GM23338 (cell line): ENCODE data around the gene GOLGA6C. TPM values are rescaled to one million over a fixed set of nuclear protein-coding genes. Genes with fewer than 3 reads are reported as not detected.
"Not testable (repeated sequence)": the region's sequence is repeated elsewhere in the genome, so short reads cannot be mapped to it uniquely, and the experiment has no call there.

ENCODE experiments used
- ATAC-seq: fragments of 200-7000 bp; cut with Tn5 transposase; 3 replicates; pipeline ENCODE4 v1.9.1; 2020
- DNase-seq: peaks from one replicate; pipeline ENCODE4 v3.0.0-alpha.2; 2015; ENCODE audit warnings: low spot score
- H2AFZ ChIP-seq: fragments of 200-600 bp; sonication (generic); 2 replicates; pipeline ENCODE4 v1.8.0; 2016; ENCODE audit warnings: antibody characterized with exemption, mild to moderate bottlenecking, moderate library complexity
- H3F3A ChIP-seq: fragments of 200-600 bp; sonication (generic); replicated peaks from 2 replicates; pipeline ENCODE4 v1.8.0; 2017; ENCODE audit warnings: antibody characterized with exemption, mixed run types, low read depth
- H3K27ac ChIP-seq: fragments of 200-600 bp; sonication (generic); 2 replicates; pipeline ENCODE4 v1.6.1; 2016; ENCODE audit warnings: low read depth
- H3K27me3 ChIP-seq: fragments of 200-600 bp; sonication (generic); 2 replicates; pipeline ENCODE4 v1.8.0; 2016; ENCODE audit warnings: mild to moderate bottlenecking, mixed run types, moderate library complexity; ENCODE audit not compliant: insufficient read depth
- H3K36me3 ChIP-seq: fragments of 200-600 bp; sonication (generic); 2 replicates; pipeline ENCODE4 v1.8.0; 2016; ENCODE audit warnings: mild to moderate bottlenecking; ENCODE audit not compliant: insufficient read depth
- H3K4me1 ChIP-seq: fragments of 200-600 bp; sonication (generic); 2 replicates; pipeline ENCODE4 v1.8.0; 2016; ENCODE audit warnings: mild to moderate bottlenecking, moderate library complexity; ENCODE audit not compliant: insufficient read depth
- H3K4me2 ChIP-seq: fragments of 200-600 bp; sonication (generic); 2 replicates; pipeline ENCODE4 v1.7.1; 2017; ENCODE audit warnings: mixed run types
- H3K4me3 ChIP-seq: fragments of 200-600 bp; sonication (generic); 2 replicates; pipeline ENCODE4 v1.6.1; 2016; ENCODE audit warnings: mixed run types
- H3K79me2 ChIP-seq: fragments of 200-600 bp; sonication (generic); replicated peaks from 2 replicates; pipeline ENCODE4 v1.8.0; 2017; ENCODE audit warnings: mild to moderate bottlenecking; ENCODE audit not compliant: insufficient read depth
- H3K9me2 ChIP-seq: fragments of 200-600 bp; sonication (generic); 2 replicates; pipeline ENCODE4 v1.8.0; 2017; ENCODE audit not compliant: insufficient read depth
- H4K20me1 ChIP-seq: fragments of 200-600 bp; sonication (generic); replicated peaks from 2 replicates; pipeline ENCODE4 v1.8.0; 2017; ENCODE audit warnings: mild to moderate bottlenecking; ENCODE audit not compliant: insufficient read depth
- H3K27ac Mint-ChIP-seq: 2 replicates; pipeline ENCODE4 v1.8.0; 2020; ENCODE audit warnings: inconsistent platforms, mild to moderate bottlenecking, moderate library complexity, mixed read lengths
- H3K27me3 Mint-ChIP-seq: 3 replicates; pipeline ENCODE4 v1.8.0; 2022; ENCODE audit warnings: low read depth, mild to moderate bottlenecking, moderate library complexity, mixed read lengths, inconsistent platforms; ENCODE audit not compliant: insufficient read depth, poor library complexity
- H3K36me3 Mint-ChIP-seq: 3 replicates; pipeline ENCODE4 v1.8.0; 2021; ENCODE audit warnings: low read depth, mild to moderate bottlenecking, inconsistent platforms, moderate library complexity, mixed read lengths
- H3K4me1 Mint-ChIP-seq: 3 replicates; pipeline ENCODE4 v1.8.0; 2020; ENCODE audit warnings: mild to moderate bottlenecking, inconsistent platforms, mixed read lengths
- H3K4me3 Mint-ChIP-seq: 3 replicates; pipeline ENCODE4 v1.8.0; 2021; ENCODE audit warnings: moderate library complexity, mild to moderate bottlenecking, inconsistent platforms, mixed read lengths
- H3K9me3 Mint-ChIP-seq: 3 replicates; pipeline ENCODE4 v1.8.0; 2020; ENCODE audit warnings: moderate library complexity, mild to moderate bottlenecking, inconsistent platforms, mixed read lengths
- polyA plus RNA-seq: library from polyadenylated mRNA; unstranded; fragments of >200 nt; fragmentation: Nextera tagmentation; extraction: Ambion mirVana; gene quantifications from 2 replicates; pipeline ENCODE4 v1.2.1, GENCODE V29; 2016
- total RNA-seq: library from RNA; depleted of rRNA; stranded (reverse); fragments of >200 nt; shearing (Covaris generic); gene quantifications from 2 replicates; pipeline ENCODE4 v1.2.3, GENCODE V29; 2014
- TF ChIP-seq, protein P1 (sequence below): fragments of 250-450 bp; sonication (Bioruptor Pico); IDR thresholded peaks from 2 replicates; pipeline ENCODE4 v1.5.0; 2020; ENCODE audit warnings: mild to moderate bottlenecking, moderate library complexity

The GOLGA6C gene
- total and polyA plus RNA-seq, 2 experiments from 2014 or later: 0.34 to 1.3 TPM

DNA sequence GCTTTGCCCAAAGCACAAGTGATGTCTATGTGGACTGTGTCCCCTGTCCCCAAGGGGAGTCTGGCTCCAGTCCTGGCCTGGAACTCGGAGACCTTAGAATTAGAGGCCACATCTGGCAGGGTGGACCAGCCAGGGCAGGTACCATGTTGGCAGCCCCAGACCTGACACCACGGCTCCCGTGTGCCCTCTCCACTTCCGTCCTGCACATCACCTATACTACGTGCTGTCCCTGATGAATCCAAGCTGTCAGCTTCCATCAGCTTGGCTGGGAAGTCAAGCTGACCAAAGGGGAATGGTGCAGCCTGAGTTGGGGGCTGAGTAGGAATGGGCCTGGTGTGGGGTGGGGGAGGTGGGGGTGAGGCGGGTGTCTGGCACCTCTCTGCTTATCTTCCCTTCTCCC is 41.1 kb upstream of the GOLGA6C start (continued):
- TF ChIP-seq, protein P1, sequence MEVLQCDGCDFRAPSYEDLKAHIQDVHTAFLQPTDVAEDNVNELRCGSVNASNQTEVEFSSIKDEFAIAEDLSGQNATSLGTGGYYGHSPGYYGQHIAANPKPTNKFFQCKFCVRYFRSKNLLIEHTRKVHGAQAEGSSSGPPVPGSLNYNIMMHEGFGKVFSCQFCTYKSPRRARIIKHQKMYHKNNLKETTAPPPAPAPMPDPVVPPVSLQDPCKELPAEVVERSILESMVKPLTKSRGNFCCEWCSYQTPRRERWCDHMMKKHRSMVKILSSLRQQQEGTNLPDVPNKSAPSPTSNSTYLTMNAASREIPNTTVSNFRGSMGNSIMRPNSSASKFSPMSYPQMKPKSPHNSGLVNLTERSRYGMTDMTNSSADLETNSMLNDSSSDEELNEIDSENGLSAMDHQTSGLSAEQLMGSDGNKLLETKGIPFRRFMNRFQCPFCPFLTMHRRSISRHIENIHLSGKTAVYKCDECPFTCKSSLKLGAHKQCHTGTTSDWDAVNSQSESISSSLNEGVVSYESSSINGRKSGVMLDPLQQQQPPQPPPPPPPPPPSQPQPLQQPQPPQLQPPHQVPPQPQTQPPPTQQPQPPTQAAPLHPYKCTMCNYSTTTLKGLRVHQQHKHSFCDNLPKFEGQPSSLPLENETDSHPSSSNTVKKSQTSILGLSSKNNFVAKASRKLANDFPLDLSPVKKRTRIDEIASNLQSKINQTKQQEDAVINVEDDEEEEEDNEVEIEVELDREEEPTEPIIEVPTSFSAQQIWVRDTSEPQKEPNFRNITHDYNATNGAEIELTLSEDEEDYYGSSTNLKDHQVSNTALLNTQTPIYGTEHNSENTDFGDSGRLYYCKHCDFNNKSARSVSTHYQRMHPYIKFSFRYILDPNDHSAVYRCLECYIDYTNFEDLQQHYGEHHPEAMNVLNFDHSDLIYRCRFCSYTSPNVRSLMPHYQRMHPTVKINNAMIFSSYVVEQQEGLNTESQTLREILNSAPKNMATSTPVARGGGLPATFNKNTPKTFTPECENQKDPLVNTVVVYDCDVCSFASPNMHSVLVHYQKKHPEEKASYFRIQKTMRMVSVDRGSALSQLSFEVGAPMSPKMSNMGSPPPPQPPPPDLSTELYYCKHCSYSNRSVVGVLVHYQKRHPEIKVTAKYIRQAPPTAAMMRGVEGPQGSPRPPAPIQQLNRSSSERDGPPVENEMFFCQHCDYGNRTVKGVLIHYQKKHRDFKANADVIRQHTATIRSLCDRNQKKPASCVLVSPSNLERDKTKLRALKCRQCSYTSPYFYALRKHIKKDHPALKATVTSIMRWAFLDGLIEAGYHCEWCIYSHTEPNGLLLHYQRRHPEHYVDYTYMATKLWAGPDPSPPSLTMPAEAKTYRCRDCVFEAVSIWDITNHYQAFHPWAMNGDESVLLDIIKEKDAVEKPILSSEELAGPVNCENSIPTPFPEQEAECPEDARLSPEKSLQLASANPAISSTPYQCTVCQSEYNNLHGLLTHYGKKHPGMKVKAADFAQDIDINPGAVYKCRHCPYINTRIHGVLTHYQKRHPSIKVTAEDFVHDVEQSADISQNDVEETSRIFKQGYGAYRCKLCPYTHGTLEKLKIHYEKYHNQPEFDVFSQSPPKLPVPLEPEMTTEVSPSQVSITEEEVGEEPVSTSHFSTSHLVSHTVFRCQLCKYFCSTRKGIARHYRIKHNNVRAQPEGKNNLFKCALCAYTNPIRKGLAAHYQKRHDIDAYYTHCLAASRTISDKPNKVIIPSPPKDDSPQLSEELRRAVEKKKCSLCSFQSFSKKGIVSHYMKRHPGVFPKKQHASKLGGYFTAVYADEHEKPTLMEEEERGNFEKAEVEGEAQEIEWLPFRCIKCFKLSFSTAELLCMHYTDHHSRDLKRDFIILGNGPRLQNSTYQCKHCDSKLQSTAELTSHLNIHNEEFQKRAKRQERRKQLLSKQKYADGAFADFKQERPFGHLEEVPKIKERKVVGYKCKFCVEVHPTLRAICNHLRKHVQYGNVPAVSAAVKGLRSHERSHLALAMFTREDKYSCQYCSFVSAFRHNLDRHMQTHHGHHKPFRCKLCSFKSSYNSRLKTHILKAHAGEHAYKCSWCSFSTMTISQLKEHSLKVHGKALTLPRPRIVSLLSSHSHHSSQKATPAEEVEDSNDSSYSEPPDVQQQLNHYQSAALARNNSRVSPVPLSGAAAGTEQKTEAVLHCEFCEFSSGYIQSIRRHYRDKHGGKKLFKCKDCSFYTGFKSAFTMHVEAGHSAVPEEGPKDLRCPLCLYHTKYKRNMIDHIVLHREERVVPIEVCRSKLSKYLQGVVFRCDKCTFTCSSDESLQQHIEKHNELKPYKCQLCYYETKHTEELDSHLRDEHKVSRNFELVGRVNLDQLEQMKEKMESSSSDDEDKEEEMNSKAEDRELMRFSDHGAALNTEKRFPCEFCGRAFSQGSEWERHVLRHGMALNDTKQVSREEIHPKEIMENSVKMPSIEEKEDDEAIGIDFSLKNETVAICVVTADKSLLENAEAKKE (CRISPR knock-in tag): no peak

DNA sequence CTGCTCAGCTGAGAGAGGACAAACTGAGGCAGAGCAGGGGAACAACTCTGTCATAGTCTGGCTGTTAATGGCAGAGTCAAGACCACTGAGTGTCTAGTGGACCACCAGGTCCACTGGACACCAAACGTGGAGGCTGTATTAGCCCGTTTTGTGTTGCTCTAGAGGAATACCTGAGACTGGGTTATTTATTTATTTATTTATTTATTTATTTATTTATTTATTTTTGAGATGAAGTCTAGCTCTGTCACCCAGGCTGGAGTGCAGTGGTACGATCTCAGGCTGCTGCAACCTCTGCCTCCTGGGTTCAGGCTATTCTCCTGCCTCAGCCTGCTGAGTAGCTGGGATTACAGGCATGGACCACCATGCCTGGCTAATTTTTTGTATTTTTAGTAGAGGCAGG is 40.6 kb upstream of the GOLGA6C start:
- not testable (repeated sequence) for H3K36me3 ChIP-seq, H3K4me1 ChIP-seq, H3K9me2 ChIP-seq, H2AFZ ChIP-seq, H3K9me3 Mint-ChIP-seq, H3K4me3 Mint-ChIP-seq, H3K27ac Mint-ChIP-seq, H3K36me3 Mint-ChIP-seq, H3K4me2 ChIP-seq, H3K27ac ChIP-seq, H3K27me3 ChIP-seq, H3K79me2 ChIP-seq, ATAC-seq, H3K4me3 ChIP-seq, DNase-seq, H3F3A ChIP-seq
- Mint-ChIP-seq H3K27me3 (peaks cover 22% of the 10 kb centered on the region), H3K4me1 (peaks cover 28% of the 10 kb centered on the region)
- peaks cover 10% of the 10 kb centered on the region for H4K20me1 ChIP-seq

DNA sequence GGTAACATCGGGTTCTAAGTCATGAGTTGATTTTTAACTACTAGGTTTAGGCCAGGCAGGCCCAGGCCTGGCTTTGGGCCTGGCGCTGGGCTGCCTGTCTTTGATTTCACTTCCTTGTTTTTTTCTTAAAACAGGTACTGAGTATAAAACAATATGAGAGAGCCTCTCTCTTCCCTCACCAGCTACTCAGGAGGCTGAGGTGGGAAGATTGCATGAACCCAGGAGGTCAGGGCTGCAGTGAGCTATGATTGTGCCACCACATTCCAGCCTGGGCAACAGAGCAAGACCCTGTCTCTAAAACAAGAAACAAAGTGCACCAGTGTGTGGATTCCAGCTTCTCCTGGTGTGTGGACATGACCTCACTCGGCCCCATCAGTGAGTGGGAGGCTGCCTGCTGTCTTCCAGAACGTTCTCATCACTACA is 38.6 kb upstream of the GOLGA6C start:
- H4K20me1 ChIP-seq, H3K9me2 ChIP-seq, H2AFZ ChIP-seq, H3K4me2 ChIP-seq, H3K79me2 ChIP-seq, H3F3A ChIP-seq, H3K4me3 Mint-ChIP-seq, H3K36me3 Mint-ChIP-seq, H3K27me3 ChIP-seq, H3K4me1 ChIP-seq, ATAC-seq, H3K36me3 ChIP-seq, H3K9me3 Mint-ChIP-seq, H3K27ac ChIP-seq, H3K27ac Mint-ChIP-seq, DNase-seq, H3K4me3 ChIP-seq: not testable (repeated sequence)
- peaks cover 13% of the 10 kb centered on the region for H3K27me3 Mint-ChIP-seq
- H3K4me1 Mint-ChIP-seq: peaks cover 18% of the 10 kb centered on the region
